GM19438 (cell line): ENCODE data around the gene VN1R2.
"Not testable (repeated sequence)": the region's sequence is repeated elsewhere in the genome, so short reads cannot be mapped to it uniquely, and the experiment has no call there.

ENCODE experiments used
- ATAC-seq: cut with Tn5 transposase; IDR thresholded peaks from one replicate; pipeline ENCODE4 v1.9.1; 2021; ENCODE audit warnings: low read depth; ENCODE audit not compliant: unreplicated experiment

The VN1R2 gene, protein sequence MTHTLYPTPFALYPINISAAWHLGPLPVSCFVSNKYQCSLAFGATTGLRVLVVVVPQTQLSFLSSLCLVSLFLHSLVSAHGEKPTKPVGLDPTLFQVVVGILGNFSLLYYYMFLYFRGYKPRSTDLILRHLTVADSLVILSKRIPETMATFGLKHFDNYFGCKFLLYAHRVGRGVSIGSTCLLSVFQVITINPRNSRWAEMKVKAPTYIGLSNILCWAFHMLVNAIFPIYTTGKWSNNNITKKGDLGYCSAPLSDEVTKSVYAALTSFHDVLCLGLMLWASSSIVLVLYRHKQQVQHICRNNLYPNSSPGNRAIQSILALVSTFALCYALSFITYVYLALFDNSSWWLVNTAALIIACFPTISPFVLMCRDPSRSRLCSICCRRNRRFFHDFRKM

DNA sequence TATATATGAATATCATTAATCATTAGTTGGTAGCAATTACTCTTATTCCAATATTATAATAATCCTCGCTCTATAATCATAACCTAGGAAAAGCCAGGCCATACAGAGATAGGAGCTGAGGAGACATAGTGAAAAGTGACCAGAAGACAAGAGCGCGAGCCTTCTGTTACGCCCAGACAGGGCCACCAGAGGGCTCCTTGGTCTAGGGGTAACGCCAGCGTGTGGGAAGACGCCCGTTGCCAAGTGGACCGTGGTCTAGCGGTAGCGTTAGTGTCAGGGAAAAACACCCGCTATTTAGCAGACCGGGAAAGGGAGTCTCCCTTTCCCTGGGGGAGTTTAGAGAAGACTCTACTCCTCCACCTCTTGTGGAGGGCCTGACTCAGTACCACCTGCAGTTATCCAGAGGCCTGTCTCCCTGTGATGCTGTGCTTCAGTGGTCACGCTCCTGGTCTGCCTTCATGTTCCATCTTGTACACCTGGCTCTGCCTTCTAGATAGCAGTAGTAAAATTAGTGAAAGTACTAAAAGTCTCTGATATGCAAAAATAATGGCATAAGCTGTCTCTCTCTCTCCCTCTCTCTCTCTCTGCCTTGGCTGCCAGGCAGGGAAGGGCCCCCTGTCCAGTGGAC lies at the start of gene VN1R2:
VN1R2 (plus strand) TSS at position 578 of the 628 bp plus-strand sequence. CDS start 84 bp downstream, outside the sequence.
- not testable (repeated sequence) for ATAC-seq

DNA sequence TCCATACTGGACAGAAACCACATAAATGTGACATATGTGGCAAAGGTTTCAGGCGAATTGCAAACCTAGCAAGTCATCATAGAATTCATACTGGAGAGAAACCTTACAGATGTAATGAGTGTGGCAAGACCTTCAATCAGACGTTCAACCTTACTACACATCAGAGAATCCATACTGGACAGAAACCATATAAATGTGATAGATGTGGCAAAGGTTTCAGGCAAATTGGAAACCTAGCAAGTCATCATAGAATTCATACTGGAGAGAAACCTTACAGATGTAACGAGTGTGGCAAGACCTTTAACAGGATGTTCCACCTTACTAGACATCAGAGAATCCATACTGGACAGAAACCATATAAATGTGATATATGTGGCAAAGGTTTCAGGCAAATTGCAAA lies 46.5 kb upstream of the VN1R2 start:
- not testable (repeated sequence) for ATAC-seq

DNA sequence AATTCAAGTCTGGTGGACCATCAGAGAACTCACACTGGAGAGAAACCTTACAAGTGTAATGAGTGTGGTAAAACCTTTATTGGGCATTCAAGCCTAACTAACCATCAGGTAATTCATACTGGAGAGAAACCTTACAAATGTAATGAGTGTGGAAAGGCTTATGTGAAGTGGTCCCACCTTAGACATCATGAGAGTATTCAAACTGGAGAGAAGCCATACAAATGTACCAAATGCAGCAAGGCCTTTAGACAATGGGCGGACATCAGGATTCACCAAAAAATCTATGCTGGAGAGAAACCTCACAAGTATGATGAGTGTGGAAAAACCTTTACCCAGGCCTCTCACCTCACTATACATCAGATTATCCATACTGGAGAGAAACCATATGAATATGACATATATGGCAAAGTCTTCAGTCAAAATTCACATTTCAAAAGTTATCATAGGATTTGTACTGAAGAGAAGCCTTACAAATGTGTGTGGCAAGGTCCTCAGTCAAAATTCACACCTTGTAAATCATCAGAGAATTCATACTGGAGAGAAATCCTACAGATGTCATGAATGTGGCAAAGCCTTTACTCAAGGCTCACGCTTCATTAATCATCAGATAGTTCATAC lies 45.3 kb upstream of the VN1R2 start:
- ATAC-seq = no peak

DNA sequence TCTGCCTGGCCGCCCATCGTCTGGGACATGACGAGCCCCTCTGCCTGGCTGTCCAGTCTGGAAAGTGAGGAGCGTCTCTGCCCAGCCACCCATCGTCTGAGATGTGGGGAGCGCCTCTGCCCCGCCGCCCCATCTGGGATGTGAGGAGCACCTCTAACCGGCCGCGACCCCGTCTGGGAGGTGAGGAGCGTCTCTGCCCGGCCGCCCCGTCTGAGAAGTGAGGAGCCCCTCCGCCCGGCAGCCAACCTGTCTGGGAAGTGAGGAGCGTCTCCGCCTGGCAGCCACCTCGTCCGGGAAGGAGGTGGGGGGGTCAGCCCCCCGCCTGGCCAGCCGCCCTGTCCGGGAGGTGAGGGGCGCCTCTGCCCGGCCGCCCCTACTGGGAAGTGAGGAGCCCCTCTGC lies 35.4 kb upstream of the VN1R2 start:
- ATAC-seq = not testable (repeated sequence)

DNA sequence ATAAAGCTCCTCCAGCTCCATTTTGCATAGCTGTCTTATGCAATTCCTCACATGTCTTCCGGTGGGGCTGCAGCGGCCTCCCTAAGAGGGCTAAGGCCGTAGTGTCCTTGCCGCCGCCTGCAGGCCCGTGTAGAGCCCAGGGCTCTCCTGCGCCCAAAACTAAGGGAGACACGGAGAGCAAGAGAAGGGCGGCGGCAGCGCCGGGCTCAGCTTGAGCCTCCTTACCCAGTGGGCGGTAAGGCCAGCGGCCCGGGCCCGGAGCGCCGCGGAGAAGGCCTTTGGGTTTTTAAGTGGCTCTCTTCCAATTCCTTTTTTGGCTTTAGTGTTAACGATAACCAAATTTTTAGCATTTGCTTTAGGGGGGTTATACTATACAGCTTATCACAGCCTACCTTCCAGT lies 33.5 kb upstream of the VN1R2 start:
- no peak for ATAC-seq

DNA sequence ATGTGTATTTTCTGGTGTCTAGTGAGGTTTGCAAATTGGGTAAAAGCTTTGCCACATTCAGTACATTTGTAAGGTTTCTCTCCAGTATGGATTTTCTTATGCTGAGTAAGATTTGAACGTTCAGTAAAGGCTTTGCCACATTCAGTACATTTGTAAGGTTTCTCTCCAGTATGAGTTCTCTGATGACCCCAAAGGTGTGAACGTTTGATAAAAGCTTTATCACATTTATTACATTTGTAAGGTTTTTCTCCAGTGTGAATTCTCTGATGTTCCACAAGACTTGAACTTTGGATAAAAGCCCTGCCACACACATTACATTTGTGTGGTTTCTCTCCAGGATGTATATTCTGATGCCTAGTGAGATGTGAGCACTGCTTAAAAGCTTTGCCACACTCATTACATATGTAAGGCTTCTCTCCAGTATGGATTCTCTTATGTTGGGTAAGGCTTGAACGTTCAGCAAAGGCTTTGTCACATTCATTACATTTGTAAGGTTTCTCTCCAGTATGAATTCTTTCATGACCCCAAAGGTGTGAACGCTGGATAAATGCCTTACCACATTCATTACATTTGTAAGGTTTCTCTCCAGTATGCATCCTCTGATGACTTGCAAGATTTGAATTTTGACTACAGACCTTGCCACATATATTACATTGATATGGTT lies 20.8 kb upstream of the VN1R2 start:
- no peak for ATAC-seq

DNA sequence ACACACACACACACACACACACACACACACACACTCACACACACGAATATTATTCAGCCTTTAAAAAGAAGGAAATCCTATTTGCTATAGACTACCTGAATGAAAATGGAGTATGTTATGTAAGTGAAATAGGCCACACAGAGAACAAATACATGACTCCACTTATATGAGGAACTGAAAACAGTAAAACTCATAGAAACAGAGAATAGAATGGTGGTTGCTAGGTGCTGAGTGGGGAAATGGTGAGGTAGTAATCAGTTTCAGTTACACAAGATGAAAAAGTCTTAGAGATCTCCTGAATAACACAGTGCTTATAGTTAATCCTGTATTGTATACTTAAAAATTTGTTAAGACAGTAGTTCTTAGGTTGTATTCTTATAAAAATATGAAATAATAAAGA lies 11.6 kb upstream of the VN1R2 start:
- no peak for ATAC-seq

DNA sequence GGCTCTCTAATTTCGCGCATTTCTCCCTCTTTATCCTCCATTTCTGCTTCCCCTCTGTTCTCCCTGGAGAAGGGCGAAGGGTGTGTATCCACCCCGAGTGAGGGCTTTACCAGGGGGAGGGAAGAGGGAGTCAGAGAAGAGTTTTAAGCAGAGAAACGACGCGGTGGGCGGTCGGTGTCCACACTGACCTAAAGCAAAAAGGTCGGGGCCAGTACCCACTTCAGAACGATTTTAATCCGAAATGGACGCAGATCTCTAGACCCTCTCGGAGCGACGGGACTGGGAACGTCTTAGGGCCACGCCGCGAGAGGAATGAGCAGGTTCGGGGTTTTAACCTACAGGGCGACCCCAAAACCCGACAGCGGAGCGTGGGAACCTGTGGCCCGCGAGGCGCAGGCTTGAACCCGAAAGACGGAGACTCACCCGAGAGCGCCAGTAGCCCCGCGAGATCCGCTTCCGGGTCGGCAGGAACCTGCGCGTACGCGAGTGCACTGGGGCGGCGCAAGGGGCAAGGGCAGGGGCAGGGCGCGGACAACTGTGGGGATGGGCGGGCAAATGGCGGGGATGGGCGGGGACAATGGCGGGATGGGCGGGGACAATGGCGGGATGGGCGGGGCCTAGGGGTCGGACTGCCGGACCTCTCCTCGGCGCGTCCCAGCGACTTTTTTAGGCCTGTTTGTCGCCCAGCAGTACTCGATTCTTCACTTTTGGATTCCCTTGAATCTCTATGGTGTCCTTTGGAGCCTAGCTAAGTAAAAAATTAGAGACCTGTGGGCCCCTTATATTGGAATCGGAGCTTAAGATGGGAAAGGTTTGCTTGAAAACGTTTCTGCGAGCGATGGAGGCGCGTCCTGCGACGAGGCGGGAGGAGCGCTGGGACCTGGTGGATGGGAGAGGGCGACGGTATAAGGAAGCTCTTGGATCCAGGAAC lies 3.4 kb upstream of the VN1R2 start, which contains the start of gene ZNF677:
ZNF677 (minus strand) TSS at position 463 of the 931 bp plus-strand sequence. CDS start 3,323 bp downstream, outside the sequence.
- no peak for ATAC-seq

DNA sequence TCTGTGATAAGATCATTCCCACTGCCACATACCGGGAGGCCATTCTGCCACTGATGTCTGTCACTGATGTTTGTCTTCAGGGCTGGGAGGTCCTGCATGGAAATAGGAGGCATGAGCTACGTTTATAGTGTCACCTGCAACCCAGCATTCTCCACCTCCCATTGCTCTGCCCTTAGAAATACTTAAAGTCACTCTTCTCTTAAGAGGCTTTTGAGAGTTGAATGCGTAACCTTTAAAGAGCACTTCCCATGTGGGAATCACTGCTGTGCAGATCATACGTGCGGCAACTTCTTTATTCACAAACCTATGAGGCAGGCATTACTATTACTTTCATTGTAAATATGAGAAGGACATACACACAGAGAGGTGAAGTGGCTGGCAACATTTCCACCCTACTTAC lies 9.5 kb downstream of the VN1R2 start, which contains the start of gene VN1R4:
VN1R4 (minus strand) TSS at position 101 of the 400 bp plus-strand sequence; CDS start at position 43, 58 bp downstream.
- not testable (repeated sequence) for ATAC-seq

DNA sequence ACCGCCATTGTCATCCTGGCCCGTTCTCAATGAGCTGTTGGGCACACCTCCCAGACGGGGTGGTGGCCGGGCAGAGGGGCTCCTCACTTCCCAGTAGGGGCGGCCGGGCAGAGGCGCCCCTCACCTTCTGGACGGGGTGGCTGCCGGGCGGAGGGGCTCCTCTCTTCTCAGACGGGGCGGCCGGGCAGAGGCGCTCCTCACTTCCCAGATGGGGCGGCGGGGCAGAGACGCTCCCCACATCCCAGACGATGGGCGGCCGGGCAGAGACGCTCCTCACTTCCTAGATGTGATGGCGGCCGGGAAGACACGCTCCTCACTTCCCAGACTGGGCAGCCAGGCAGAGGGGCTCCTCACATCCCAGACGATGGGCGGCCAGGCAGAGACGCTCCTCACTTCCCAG lies 11.8 kb downstream of the VN1R2 start:
- ATAC-seq = not testable (repeated sequence)

DNA sequence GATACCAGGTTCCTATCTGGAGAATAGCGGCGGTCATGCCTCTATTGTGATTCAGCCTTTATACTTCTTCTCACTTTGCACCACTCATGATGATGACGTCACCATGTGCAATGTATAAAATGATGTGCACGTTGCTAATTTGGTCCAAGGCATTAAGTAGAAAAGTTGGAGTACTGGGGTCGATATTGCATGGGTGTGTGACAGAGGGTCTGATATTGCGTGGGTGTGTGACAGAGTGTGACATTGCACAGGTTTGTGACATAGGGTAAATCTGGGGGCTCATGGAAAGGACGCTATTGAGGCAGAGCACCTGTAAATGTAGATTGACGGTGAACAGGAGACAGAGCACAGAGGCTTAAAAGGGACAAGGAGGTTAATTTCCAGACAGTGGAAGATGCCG lies 14.0 kb downstream of the VN1R2 start:
- no peak for ATAC-seq

DNA sequence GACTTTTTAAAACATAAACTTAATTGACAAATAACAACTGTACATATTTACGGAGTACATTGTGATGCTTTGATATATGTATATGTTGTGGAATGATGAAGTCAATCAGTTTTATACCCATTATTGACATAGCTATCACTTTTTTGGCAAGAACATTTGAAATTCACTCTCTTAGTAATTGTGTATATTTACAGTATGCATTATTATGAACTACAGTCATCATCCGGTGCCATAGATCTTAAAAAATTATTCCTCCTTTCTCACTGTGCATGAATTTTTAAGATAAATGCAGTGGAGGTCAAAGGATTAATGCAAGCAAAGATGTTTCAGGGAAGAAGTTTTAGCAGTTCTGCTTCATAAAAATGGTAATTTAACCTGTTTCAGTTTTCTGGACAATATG lies 17.4 kb downstream of the VN1R2 start:
- no peak for ATAC-seq

DNA sequence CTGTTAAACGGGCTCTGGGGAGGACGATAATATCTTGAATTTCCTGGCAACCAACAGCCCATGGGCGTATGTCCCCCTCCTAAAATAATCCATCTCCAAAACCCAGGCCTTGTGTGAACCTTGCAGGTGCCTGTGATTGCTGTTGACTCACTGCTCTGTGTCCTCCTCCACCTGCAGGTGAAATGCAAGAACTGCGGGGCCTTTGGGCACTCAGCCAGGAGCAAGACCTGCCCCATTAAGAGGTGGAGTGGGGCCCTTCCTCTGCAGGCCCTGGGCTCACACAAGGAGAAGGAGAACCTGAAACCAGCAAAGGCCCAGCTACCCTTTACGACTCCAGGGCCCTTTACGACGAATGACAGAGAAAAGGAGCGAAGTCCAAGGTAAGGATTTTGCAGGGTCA lies 23.9 kb downstream of the VN1R2 start:
- not testable (repeated sequence) for ATAC-seq

DNA sequence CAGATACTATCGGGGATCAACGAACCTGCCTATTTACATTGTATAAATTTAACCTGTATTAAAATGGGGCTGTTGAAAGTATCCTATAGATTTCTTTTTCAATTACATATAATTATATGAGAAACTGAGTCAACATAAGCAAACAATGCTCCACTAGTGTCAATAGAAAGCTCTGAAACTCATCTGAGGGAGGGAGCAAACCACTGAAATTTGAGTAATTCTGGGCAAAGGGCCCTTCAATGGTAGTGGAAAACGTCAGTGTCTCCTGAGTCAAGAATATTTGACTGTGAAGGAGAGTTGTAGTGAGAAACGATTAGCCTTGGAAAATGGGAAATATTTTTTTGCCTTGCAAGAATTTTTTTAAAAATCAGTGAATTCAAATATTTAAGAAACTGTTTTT lies 27.0 kb downstream of the VN1R2 start:
- ATAC-seq = no peak

DNA sequence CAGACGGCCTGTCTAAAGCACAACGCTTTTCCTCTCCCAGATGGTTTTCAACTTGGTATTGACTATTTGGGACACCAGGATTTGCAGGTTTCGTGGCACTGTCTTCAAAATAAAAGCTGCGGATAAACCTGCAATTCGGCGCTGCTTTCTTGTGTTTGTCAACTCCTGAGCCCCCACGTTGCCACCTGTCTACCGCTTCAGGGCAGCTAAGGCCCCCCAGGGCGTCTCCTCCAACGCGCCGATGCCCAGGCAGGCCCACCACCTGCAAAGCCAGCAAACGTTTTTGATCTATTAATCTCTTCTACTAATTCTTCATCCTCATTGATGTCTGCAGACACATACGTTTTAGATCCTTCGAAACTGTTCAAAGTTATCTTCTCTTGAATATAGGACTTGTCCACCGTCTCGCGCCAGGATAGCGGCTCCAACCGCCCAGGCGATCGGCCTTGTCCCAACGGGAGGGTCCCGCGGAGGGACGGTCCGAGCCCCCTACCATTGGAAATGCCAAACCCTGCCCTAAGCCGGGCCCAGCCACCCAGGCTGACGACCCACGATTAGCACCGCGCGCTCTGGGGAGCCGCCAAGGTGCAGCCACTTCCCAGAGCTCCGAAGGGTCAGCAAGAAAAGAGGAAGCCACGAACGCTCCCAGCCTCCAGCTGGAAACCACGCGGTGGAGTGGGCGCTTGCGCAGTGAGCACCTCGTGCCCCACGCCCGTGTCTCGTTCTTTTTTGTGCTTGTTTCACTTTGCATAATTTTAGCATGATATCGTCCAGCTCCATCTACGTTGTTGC lies 32.9 kb downstream of the VN1R2 start:
- no peak for ATAC-seq

DNA sequence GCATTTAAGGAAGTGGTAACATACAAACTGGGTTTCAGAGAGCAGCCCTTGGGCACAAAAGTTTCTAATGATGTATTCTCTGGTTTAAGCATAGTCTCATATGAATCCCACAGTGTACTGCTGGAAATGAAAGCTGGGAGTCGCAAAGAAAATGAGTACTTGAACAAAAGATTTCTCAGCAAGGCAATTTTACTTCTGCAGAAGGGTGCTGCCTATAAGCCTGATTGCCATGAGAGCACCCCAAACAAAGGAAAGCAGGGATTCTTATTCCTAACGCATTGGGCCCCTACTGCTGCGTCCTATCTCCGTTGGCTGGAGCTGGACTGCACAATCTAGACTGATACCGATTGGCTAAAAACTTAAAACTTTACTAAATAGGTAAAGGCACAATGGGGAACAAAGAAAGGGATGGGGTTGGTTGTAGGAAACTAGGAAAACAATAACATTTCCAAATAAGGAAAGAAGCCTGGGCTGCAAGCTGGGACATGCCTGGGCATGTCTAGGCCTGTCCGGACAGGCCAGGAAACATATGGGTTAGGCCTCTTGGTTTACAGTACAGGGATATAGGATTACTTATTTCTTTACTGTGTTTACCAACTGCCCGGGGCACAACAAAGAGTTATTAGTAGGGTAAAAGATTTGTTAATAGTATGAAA lies 36.8 kb downstream of the VN1R2 start:
- no peak for ATAC-seq

DNA sequence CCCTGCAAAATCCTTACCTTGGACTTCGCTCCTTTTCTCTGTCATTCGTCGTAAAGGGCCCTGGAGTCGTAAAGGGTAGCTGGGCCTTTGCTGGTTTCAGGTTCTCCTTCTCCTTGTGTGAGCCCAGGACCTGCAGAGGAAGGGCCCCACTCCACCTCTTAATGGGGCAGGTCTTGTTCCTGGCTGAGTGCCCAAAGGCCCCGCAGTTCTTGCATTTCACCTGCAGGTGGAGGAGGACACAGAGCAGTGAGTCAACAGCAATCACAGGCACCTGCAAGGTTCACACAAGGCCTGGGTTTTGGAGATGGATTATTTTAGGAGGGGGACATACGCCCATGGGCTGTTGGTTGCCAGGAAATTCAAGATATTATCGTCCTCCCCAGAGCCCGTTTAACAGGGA lies 43.2 kb downstream of the VN1R2 start:
- not testable (repeated sequence) for ATAC-seq

DNA sequence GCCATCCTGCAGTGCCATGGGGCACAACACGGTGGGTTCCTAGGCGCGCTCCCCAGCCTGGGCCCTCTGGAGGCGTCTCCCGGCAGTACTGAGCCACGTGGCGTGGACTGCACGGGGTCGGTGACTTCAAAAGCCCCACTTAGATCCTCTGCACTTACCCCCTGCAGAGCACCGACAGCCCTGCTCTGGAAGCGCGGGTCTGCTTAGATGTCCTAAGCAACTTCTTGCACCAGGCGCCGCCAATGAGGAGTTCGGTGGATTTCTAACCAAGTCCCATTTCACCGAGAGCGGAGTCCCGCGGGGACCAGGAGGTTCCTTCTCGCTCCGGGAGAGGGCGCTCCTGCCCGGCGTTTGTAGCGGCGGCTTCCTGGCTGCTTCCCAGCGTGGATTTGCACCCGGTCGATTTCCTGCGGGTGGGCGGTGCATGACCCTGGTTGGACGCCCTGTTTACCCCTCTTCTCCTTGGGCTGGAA lies 50.3 kb downstream of the VN1R2 start:
- no peak for ATAC-seq
